PC-9 (cell line): Measurements from ENCODE around the gene RABAC1.

Source experiments
- EZH2 ChIP-seq: fragments of 200-600 bp; sonication (generic); IDR thresholded peaks from 2 replicates; pipeline ENCODE4 v1.8.0; 2017; ENCODE audit warnings: antibody characterized with exemption, low read depth
- TF ChIP-seq, protein P1 (sequence below): fragments of 200-600 bp; sonication (generic); conservative IDR thresholded peaks from 2 replicates; pipeline ENCODE4 v1.6.1; 2017; ENCODE audit warnings: mixed run types, antibody characterized with exemption, mild to moderate bottlenecking, moderate library complexity

- TF ChIP-seq, protein P1, sequence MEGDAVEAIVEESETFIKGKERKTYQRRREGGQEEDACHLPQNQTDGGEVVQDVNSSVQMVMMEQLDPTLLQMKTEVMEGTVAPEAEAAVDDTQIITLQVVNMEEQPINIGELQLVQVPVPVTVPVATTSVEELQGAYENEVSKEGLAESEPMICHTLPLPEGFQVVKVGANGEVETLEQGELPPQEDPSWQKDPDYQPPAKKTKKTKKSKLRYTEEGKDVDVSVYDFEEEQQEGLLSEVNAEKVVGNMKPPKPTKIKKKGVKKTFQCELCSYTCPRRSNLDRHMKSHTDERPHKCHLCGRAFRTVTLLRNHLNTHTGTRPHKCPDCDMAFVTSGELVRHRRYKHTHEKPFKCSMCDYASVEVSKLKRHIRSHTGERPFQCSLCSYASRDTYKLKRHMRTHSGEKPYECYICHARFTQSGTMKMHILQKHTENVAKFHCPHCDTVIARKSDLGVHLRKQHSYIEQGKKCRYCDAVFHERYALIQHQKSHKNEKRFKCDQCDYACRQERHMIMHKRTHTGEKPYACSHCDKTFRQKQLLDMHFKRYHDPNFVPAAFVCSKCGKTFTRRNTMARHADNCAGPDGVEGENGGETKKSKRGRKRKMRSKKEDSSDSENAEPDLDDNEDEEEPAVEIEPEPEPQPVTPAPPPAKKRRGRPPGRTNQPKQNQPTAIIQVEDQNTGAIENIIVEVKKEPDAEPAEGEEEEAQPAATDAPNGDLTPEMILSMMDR: no peak
- no peak for TF ChIP-seq EZH2
These were observed 25.3 kb downstream of the RABAC1 start for GRCh38 chr19:41933693-41934426.
